T-cell (primary cell): Measurements from ENCODE around the gene ZBTB39. TPM values are rescaled to one million over a fixed set of nuclear protein-coding genes. Genes with fewer than 3 reads are reported as not detected.
"Not testable (repeated sequence)": the region's sequence is repeated elsewhere in the genome, so short reads cannot be mapped to it uniquely, and the experiment has no call there.

Source experiments
- ATAC-seq, 4 experiments: fragments of 200-7000 bp in 3 of 4; fragments of 150-1000 bp in 1 of 4; cut with Tn5 transposase; replicated peaks in 1 of 4; 1 replicate in 3 of 4; 2 replicates in 1 of 4; pipeline ENCODE4 v1.10.0; 2021; ENCODE audit warnings: moderate library complexity in 3 of 4, mild to moderate bottlenecking in 2 of 4, moderate number of reproducible peaks in 1 of 4
- CTCF ChIA-PET, 2 donors: fragments of 300-600 bp; sonication (Branson Sonifier 250); formaldehyde crosslinking; loops; one replicate each; lab custom pipeline; 2022; ENCODE audit warnings: antibody characterized with exemption in 2 of 2; lab: Charles Lee
- POLR2A ChIA-PET, 2 donors: fragments of 300-600 bp; sonication (Branson Sonifier 250); formaldehyde crosslinking; loops; one replicate each; lab custom pipeline; 2022; ENCODE audit warnings: antibody characterized with exemption in 2 of 2; lab: Charles Lee
- DNase-seq, 35 experiments: peaks; one replicate each; pipeline versions ENCODE4 v3.0.0 to v3.0.0-alpha.2; 2013 to 2023
- H3K27ac ChIP-seq: one replicate; pipeline ENCODE4 v1.5.1; 2013; ENCODE audit warnings: low read length
- H3K27me3 ChIP-seq, 2 experiments: replicated peaks in 1 of 2; 1 replicate in 1 of 2; 2 replicates in 1 of 2; pipeline versions ENCODE4 v1.6.1 to v1.7.0; 2013; ENCODE audit warnings: low read length in 1 of 2, mixed read lengths in 1 of 2; ENCODE audit not compliant: control insufficient read depth in 2 of 2, insufficient read depth in 2 of 2; ENCODE audit errors: extremely low read depth in 1 of 2
- H3K36me3 ChIP-seq, 2 donors: 1 replicate in 1 of 2; 2 replicates in 1 of 2; pipeline versions ENCODE4 v1.6.1 to v1.7.0; 2013; ENCODE audit warnings: low read length in 1 of 2; ENCODE audit not compliant: control insufficient read depth in 2 of 2, insufficient read depth in 1 of 2; ENCODE audit errors: extremely low read depth in 1 of 2
- H3K4me1 ChIP-seq, 2 experiments: 1 replicate in 1 of 2; 2 replicates in 1 of 2; pipeline versions ENCODE4 v1.6.1 to v1.7.0; 2013; ENCODE audit warnings: low read length in 2 of 2, mixed read lengths in 1 of 2; ENCODE audit not compliant: insufficient read depth in 2 of 2, control insufficient read depth in 1 of 2; ENCODE audit errors: extremely low read depth in 1 of 2
- H3K4me3 ChIP-seq, 2 donors: 1 replicate in 1 of 2; 2 replicates in 1 of 2; pipeline versions ENCODE4 v1.5.1 to v1.7.0; 2013; ENCODE audit warnings: mild to moderate bottlenecking in 2 of 2, low read length in 1 of 2, moderate library complexity in 1 of 2; ENCODE audit not compliant: control insufficient read depth in 1 of 2; ENCODE audit errors: extremely low read depth in 1 of 2
- H3K9me3 ChIP-seq: 2 replicates; pipeline ENCODE4 v1.7.0; 2013
- H3K27ac Mint-ChIP-seq, 2 donors: one replicate each; pipeline ENCODE4 v1.8.0; 2020 to 2021; ENCODE audit warnings: mild to moderate bottlenecking in 2 of 2, mixed read lengths in 2 of 2
- H3K27me3 Mint-ChIP-seq, 2 donors: one replicate each; pipeline ENCODE4 v1.8.0; 2021 to 2022; ENCODE audit warnings: mixed read lengths in 2 of 2
- H3K36me3 Mint-ChIP-seq: one replicate; pipeline ENCODE4 v1.8.0; 2021; ENCODE audit warnings: mixed read lengths
- H3K4me1 Mint-ChIP-seq, 3 donors: one replicate each; pipeline ENCODE4 v1.8.0; 2020 to 2022; ENCODE audit warnings: mixed read lengths in 3 of 3, mild to moderate bottlenecking in 1 of 3
- H3K4me3 Mint-ChIP-seq, 3 donors: one replicate each; pipeline ENCODE4 v1.8.0; 2020 to 2022; ENCODE audit warnings: mild to moderate bottlenecking in 3 of 3, mixed read lengths in 3 of 3, moderate library complexity in 3 of 3
- H3K9me3 Mint-ChIP-seq, 3 donors: one replicate each; pipeline ENCODE4 v1.8.0; 2020 to 2022; ENCODE audit warnings: mixed read lengths in 3 of 3
- WGBS: methylation state at CpG from one replicate; pipeline ENCODE4 v1.1.5; 2013; ENCODE audit warnings: missing lambda C conversion rate; ENCODE audit not compliant: insufficient coverage; 5-methylcytosine and 5-hydroxymethylcytosine counted together
- total RNA-seq, 35 experiments: library from RNA in 6 of 35; stranded (reverse) in 6 of 35; fragments of 120-200 nt in 1 of 35; gene quantifications; one replicate each; pipeline versions ENCODE4 v1.2.1 to v1.2.4 and lab custom pipeline; 2013 to 2026

ZBTB39 gene
- total RNA-seq, 5 donors from 2014 or later (not counting 1 experiment from before 2014, with no cell fraction given): 7.9 to 11.2 (median 11.0) TPM

DNA sequence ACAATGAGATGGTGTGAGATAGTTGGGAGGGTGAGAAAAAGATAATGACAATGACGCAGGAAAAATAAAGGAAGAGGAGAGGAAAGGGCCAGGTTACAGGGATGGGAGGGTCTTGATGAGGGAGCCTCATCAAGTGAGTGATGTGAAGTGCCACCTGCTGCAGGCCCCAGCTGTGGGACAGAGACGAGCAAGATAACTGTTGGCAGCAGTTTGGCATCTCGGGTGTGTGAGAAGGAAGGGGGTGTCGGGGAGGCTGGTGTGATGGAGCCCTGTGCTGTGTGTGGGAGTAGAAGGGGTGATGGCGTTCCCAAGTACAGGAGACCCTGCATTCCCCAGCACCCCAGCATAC is 21.4 kb upstream of the ZBTB39 start:
- H3K4me3 ChIP-seq: no peak overlapping the region
- no peaks in the 10 kb centered on the region for H3K36me3 ChIP-seq
- no peaks in the 10 kb centered on the region for H3K36me3 Mint-ChIP-seq
- peak in 1 of 4 experiments; percentile 30 for ATAC-seq
- no peaks in the 10 kb centered on the region for H3K27me3 Mint-ChIP-seq
- H3K9me3 Mint-ChIP-seq: no peaks in the 10 kb centered on the region
- no peaks in the 10 kb centered on the region for H3K27me3 ChIP-seq
- H3K4me3 Mint-ChIP-seq: peak overlapping the region in 1 of 3 donors; percentile 64
- no peak for DNase-seq
- WGBS: 13% methylated on average over 1 of the region's 5 CpGs
- H3K9me3 ChIP-seq: no peaks in the 10 kb centered on the region
- ChIA-PET CTCF (interaction anchor here in 1 of 2 donors (0.9 to 1.5 kb wide), 2 partner anchors 17 to 29 kb away, joined by 4 read pairs; no protein-coding TSS in a partner anchor), POLR2A (no interaction called here)
- H3K27ac Mint-ChIP-seq: peak overlapping the region; percentile 82 to 90
- H3K4me1 Mint-ChIP-seq: peaks cover 42 to 70% (median 45%) of the 10 kb centered on the region in 3 donors
- H3K4me1 ChIP-seq: peaks cover 37 to 55% of the 10 kb centered on the region in 2 experiments
- peak overlapping the region; percentile 7 for H3K27ac ChIP-seq

DNA sequence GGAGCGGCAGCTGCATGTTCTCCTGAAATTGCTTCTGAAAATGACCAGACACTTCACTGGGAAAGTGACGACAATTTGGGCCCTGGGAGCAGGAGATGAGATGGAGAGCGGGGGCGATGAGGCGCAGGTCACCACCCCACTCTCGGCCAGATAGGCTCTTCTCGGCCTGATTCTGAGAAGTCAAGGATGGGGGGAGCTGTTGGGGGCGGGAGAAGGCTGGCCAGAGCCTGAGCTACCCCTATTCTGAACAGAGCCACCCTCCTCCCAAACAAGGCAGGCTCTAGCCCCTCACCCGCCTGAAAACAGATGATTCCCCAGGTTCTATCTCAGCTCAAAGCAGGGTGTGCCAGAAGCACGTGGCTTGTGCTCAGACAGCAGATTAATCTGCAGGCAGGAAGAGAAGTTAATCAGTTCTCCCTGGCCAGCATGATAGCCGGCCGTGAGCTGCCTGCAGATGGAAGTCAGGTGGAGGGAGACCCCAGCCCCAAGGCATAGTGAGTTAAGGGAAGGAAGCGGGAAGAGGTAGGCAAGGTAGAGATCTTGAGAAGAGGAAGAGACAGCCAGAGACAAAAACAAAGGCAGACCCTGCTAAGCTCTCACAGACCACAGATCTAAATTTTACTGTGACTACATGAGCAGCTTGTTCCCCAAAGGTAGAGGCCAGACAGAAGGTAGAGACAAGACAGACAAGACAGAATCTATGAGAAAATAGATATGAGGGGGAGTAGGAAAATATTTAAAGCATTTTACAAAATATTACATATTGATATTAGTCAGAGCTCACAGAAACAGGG is 20.9 kb upstream of the ZBTB39 start:
- Mint-ChIP-seq H3K9me3 (no peaks in the 10 kb centered on the region), H3K36me3 (no peaks in the 10 kb centered on the region), H3K27ac (peak overlapping the region; percentile 82 to 90), H3K4me1 (peaks cover 42 to 64% (median 45%) of the 10 kb centered on the region in 3 donors), H3K4me3 (peak overlapping the region in 1 of 3 donors; percentile 64), H3K27me3 (no peaks in the 10 kb centered on the region)
- ChIA-PET CTCF (interaction anchor here in 1 of 2 donors (1.5 kb wide), 1 partner anchor 16 kb away, joined by 4 read pairs; no protein-coding TSS in a partner anchor), POLR2A (no interaction called here)
- 55% methylated on average over 7 of the region's 13 CpGs for WGBS
- H3K9me3 ChIP-seq: no peaks in the 10 kb centered on the region
- no peaks in the 10 kb centered on the region for H3K27me3 ChIP-seq
- DNase-seq (peak in 1 of 35 experiments; percentile 17), ATAC-seq (peak; percentile 31 to 52 (median 42))
- peaks cover 37 to 55% of the 10 kb centered on the region in 2 experiments for H3K4me1 ChIP-seq
- peak overlapping the region; percentile 7 for H3K27ac ChIP-seq
- no peaks in the 10 kb centered on the region for H3K36me3 ChIP-seq
- H3K4me3 ChIP-seq: no peak overlapping the region

DNA sequence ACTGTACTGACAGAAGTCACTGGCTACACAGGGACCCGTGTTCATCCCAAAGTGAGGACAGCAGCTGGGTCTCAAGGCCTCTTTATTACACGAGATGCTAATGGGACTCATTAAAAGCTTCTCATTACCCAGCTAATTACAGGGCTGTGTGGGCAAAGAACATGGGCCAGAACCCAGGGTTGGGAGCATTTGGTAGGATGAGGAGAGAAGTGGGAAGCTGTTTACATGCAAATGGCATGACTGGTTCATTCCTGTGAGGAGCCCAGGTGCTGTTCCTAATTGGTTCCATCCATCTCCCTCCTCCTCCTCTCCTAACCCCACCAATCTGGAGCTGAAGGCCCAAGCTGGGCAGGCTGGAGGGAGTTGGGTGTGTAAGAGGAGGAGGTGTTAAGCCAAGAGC is 18.9 kb upstream of the ZBTB39 start:
- no peaks in the 10 kb centered on the region for H3K36me3 Mint-ChIP-seq
- ATAC-seq (no peak), DNase-seq (no peak)
- no peaks in the 10 kb centered on the region for H3K27me3 Mint-ChIP-seq
- H3K4me1 ChIP-seq: peaks cover 37 to 45% of the 10 kb centered on the region in 2 experiments
- H3K9me3 Mint-ChIP-seq: no peaks in the 10 kb centered on the region
- H3K4me3 ChIP-seq: no peak overlapping the region
- WGBS: no CpG with 5 or more reads among the region's 2 CpGs
- no peaks in the 10 kb centered on the region for H3K36me3 ChIP-seq
- ChIA-PET CTCF (interaction anchor here in 1 of 2 donors (0.8 kb wide), 1 partner anchor 22 kb away, joined by 3 read pairs; no protein-coding TSS in a partner anchor), POLR2A (no interaction called here)
- no peak overlapping the region for H3K27ac Mint-ChIP-seq
- H3K4me1 Mint-ChIP-seq: peaks cover 31 to 53% (median 36%) of the 10 kb centered on the region in 3 donors
- H3K27me3 ChIP-seq: no peaks in the 10 kb centered on the region
- H3K9me3 ChIP-seq: no peaks in the 10 kb centered on the region
- H3K4me3 Mint-ChIP-seq: no peak overlapping the region
- H3K27ac ChIP-seq: no peak overlapping the region

DNA sequence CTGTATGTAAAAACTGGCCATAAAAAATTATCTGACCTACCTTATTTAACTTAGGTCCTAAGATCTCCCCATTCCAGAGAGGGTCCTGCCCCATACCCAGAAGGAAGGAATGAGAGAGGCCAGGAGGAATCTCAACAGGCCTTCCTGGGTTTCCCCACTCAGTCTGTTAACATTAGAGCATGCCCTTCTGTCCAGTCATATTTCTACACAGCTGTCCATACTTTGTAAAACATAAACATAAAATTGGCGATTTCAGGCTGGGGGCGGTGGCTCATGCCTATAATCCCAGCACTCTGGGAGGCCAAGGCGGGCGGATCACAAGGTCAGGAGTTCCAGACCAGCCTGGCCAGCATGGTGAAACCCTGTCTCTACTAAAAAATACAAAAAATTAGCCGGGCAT is 16.0 kb upstream of the ZBTB39 start:
- H3K36me3 Mint-ChIP-seq, H3K4me3 ChIP-seq, H3K4me3 Mint-ChIP-seq, DNase-seq, H3K9me3 Mint-ChIP-seq, H3K9me3 ChIP-seq, H3K27ac ChIP-seq, H3K27me3 Mint-ChIP-seq, H3K36me3 ChIP-seq, H3K27me3 ChIP-seq, POLR2A ChIA-PET, ATAC-seq, CTCF ChIA-PET: not testable (repeated sequence)
- peak overlapping the region in 1 of 2 donors; percentile 66 for H3K27ac Mint-ChIP-seq
- H3K4me1 Mint-ChIP-seq: peaks cover 35 to 49% (median 38%) of the 10 kb centered on the region in 3 donors
- peaks cover 28 to 34% of the 10 kb centered on the region in 2 experiments for H3K4me1 ChIP-seq
- 100% methylated on average over 2 of the region's 5 CpGs for WGBS

DNA sequence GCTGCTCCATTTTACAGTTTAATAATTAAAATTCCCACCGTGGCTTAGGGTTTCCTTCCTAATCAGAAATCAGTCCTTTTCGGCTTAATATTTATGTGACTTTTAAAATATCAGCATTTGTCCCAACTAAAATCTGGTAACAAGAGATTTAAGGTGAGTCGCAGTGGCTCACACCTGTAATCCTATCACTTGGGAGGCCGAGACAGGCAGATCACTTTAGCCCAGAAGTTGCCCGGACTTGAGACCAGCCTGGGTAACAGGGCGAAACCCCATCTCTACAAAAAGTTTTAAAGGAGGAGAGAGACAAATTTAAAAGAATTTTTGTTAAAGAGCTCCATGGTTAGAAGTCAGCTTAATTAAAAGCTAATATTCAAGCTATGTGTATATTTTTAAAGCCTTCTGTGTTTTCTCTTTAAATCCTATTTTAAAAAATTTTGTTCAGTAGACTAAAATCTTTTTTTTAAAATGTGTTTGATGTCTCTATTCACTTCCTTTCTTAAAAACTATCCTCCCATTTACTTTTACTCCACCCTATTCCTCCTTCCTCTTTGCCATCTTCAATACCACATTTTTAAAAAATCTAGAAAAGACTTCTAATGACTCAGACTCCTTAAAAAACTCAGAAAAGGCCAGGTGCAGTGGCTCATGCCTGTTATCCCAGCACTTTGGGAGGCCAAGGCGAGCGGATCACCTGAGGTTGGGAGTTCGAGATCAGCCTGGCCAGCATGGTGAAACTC is 13.8 kb upstream of the ZBTB39 start:
- Histone ChIP-seq H3K9me3 (no peaks in the 10 kb centered on the region), H3K27me3 (peaks cover 0 to 10% of the 10 kb centered on the region in 2 experiments), H3K4me3 (peak overlapping the region in 1 of 2 donors; percentile 19), H3K27ac (peak overlapping the region; percentile 28), H3K4me1 (peaks cover 13 to 21% of the 10 kb centered on the region in 2 experiments), H3K36me3 (no peaks in the 10 kb centered on the region)
- POLR2A ChIA-PET: no interaction called here
- Mint-ChIP-seq H3K27ac (peak overlapping the region; percentile 86 to 90), H3K4me3 (peak overlapping the region in 2 of 3 donors; percentile 28 to 67), H3K36me3 (no peaks in the 10 kb centered on the region), H3K9me3 (no peaks in the 10 kb centered on the region), H3K4me1 (peaks cover 22 to 41% (median 24%) of the 10 kb centered on the region in 3 donors), H3K27me3 (peaks cover 0 to 3% of the 10 kb centered on the region in 2 donors)
- DNase-seq (no peak), ATAC-seq (peak in 3 of 4 experiments; percentile 39 to 68 (median 61))
- 89% methylated on average over 4 of the region's 9 CpGs for WGBS
- CTCF ChIA-PET: interaction anchor here in 1 of 2 donors (1.0 to 1.1 kb wide), 2 partner anchors 13 to 49 kb away, joined by 3 read pairs; no protein-coding TSS in a partner anchor

DNA sequence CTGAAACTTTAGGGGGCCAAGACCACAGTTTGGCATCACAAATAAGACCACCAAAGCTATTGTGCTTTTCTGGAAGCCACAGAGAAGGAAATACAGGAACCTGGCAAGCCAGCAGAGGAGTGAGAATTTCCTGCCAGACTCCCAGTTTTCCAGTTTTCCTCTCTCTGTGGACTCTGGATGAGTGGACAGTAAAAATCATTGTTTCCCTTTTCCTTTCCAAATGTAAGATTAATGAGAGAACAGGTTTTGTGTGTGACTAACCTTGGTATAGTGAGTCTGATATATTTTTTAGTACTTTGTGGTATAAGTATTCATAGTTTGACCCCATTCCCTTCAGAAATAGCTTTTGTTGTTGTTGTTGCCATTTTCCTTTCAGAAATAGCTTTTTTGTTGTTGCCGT is 12.6 kb upstream of the ZBTB39 start:
- no peak overlapping the region for H3K4me3 Mint-ChIP-seq
- ATAC-seq (no peak), DNase-seq (no peak)
- peaks cover 22 to 51% (median 26%) of the 10 kb centered on the region in 3 donors for H3K4me1 Mint-ChIP-seq
- ChIA-PET POLR2A (no interaction called here), CTCF (interaction anchor here (0.7 to 1.0 kb wide), 2 partner anchors 17 to 43 kb away, joined by 3 read pairs; no protein-coding TSS in a partner anchor)
- H3K4me1 ChIP-seq: peaks cover 13 to 21% of the 10 kb centered on the region in 2 experiments
- no peaks in the 10 kb centered on the region for H3K36me3 ChIP-seq
- H3K4me3 ChIP-seq: no peak overlapping the region
- H3K27me3 Mint-ChIP-seq: peaks cover 0 to 12% of the 10 kb centered on the region in 2 donors
- no peaks in the 10 kb centered on the region for H3K36me3 Mint-ChIP-seq
- peaks cover 0 to 10% of the 10 kb centered on the region in 2 experiments for H3K27me3 ChIP-seq
- no CpG with 5 or more reads among the region's 1 CpG for WGBS
- H3K9me3 ChIP-seq: no peaks in the 10 kb centered on the region
- no peak overlapping the region for H3K27ac ChIP-seq
- no peaks in the 10 kb centered on the region for H3K9me3 Mint-ChIP-seq
- peak overlapping the region in 1 of 2 donors; percentile 11 for H3K27ac Mint-ChIP-seq
